ENCODE data around the gene CORO7. TPM values are rescaled to one million over a fixed set of nuclear protein-coding genes. Genes with fewer than 3 reads are reported as not detected.

CORO7 gene
- total and polyA plus RNA-seq, 9 of the 15 experiments (the other 6 are each of a cell fraction or from before 2014, with no cell fraction given) = 0.45 to 77.2 (median 18.7) TPM

GRCh38 chr16:4450931-4451519 is 34.6 kb upstream of the CORO7 start (continued):
- TF ChIP-seq RBBP5 (IDR thresholded peaks at IDR 0.05; ENCODE audit: borderline replicate concordance, insufficient read depth, low read length, poor library complexity, severe bottlenecking) (no peak), MAX (CRISPR knock-in tag; IDR thresholded peaks at IDR 0.05) (no peak), CAMTA2 (CRISPR knock-in tag; conservative IDR thresholded peaks at IDR 0.05) (no peak), HINFP (tag; conservative IDR thresholded peaks at IDR 0.05; ENCODE audit: low read depth) (peak; percentile 58; the same call in 1 of the 2 replicates), HOMEZ (CRISPR knock-in tag; IDR thresholded peaks at IDR 0.05) (peak; percentile 90), PHF20 (IDR thresholded peaks at IDR 0.05; ENCODE audit: partially characterized antibody) (no peak), ZNF3 (CRISPR knock-in tag; IDR thresholded peaks at IDR 0.05) (no peak), CBFA2T2 (conservative IDR thresholded peaks at IDR 0.05) (no peak), KDM4B (IDR thresholded peaks at IDR 0.05; ENCODE audit: borderline replicate concordance in 2 of 2, low read depth in 1 of 2) (no peak), GABPA (tag; conservative IDR thresholded peaks at IDR 0.05; ENCODE audit: low read depth) (no peak), USF2 (CRISPR knock-in tag; IDR thresholded peaks at IDR 0.05) (no peak), ZZZ3 (IDR thresholded peaks at IDR 0.05) (no peak), NR2F6 (CRISPR knock-in tag; IDR thresholded peaks at IDR 0.05) (0 out of 2 replicates have a peak, but pooled peaks have one; percentile 33), ZNF584 (CRISPR knock-in tag; IDR thresholded peaks at IDR 0.05; ENCODE audit: low read depth) (peak; percentile 97), GATA2 (CRISPR knock-in tag; IDR thresholded peaks at IDR 0.05) (no peak), MAFK (IDR thresholded peaks at IDR 0.05; ENCODE audit: low read length) (no peak), SPI1 (IDR thresholded peaks at IDR 0.05; ENCODE audit: borderline replicate concordance, low read depth, low read length) (no peak), ZNF668 (CRISPR knock-in tag; IDR thresholded peaks at IDR 0.05) (peak; percentile 92), HDAC3 (IDR thresholded peaks at IDR 0.05; ENCODE audit: borderline replicate concordance, partially characterized antibody) (no peak), SMAD2 (IDR thresholded peaks at IDR 0.05; ENCODE audit: low read depth, low read length) (no peak), CBX2 (IDR thresholded peaks at IDR 0.05; ENCODE audit: insufficient read depth, low read length, poor library complexity, severe bottlenecking) (no peak), POLR2H (tag; IDR thresholded peaks at IDR 0.05; ENCODE audit: low read depth) (no peak; the same call in 1 of the 2 replicates), ZNF324 (CRISPR knock-in tag; IDR thresholded peaks at IDR 0.05) (0 out of 2 replicates have a peak, but pooled peaks have one; percentile 25)
- TF ChIP-seq, protein P1, sequence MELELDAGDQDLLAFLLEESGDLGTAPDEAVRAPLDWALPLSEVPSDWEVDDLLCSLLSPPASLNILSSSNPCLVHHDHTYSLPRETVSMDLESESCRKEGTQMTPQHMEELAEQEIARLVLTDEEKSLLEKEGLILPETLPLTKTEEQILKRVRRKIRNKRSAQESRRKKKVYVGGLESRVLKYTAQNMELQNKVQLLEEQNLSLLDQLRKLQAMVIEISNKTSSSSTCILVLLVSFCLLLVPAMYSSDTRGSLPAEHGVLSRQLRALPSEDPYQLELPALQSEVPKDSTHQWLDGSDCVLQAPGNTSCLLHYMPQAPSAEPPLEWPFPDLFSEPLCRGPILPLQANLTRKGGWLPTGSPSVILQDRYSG (tag; conservative IDR thresholded peaks at IDR 0.05; ENCODE audit: low read depth) = no peak

All from K562 (cell line).